CD8-positive, alpha-beta memory T cell (primary cell): ENCODE measurements around the gene BCAR1. TPM values are rescaled to one million over a fixed set of nuclear protein-coding genes. Genes with fewer than 3 reads are reported as not detected.
"Not testable (repeated sequence)": the region's sequence is repeated elsewhere in the genome, so short reads cannot be mapped to it uniquely, and the experiment has no call there.

Experiments used
- CTCF ChIA-PET: fragments of 350-600 bp; sonication (Branson Sonifier 250); formaldehyde crosslinking; loops from one replicate; lab custom pipeline; 2021; ENCODE audit warnings: antibody characterized with exemption; lab: Charles Lee
- POLR2A ChIA-PET: fragments of 350-600 bp; sonication (Branson Sonifier 250); formaldehyde crosslinking; loops from one replicate; lab custom pipeline; 2021; ENCODE audit warnings: antibody characterized with exemption; lab: Charles Lee
- DNase-seq, 5 donors: peaks; one replicate each; pipeline versions ENCODE4 v3.0.0 to v3.0.0-alpha.2; 2020 to 2022; ENCODE audit warnings: mixed read lengths in 1 of 5
- H3K27ac ChIP-seq: one replicate; pipeline ENCODE4 v1.7.0; 2013; ENCODE audit warnings: low read depth, mild to moderate bottlenecking, low read length, moderate library complexity
- H3K27me3 ChIP-seq: 2 replicates; pipeline ENCODE4 v1.7.0; 2013; ENCODE audit warnings: low read length, mild to moderate bottlenecking; ENCODE audit not compliant: insufficient read depth, poor library complexity, severe bottlenecking
- H3K36me3 ChIP-seq: 2 replicates; pipeline ENCODE4 v1.7.0; 2013; ENCODE audit warnings: mild to moderate bottlenecking, low read length, moderate library complexity; ENCODE audit not compliant: insufficient read depth
- H3K4me1 ChIP-seq: 2 replicates; pipeline ENCODE4 v1.7.0; 2013; ENCODE audit warnings: mild to moderate bottlenecking, low read length, moderate library complexity; ENCODE audit not compliant: insufficient read depth
- H3K4me3 ChIP-seq: 2 replicates; pipeline ENCODE4 v1.7.0; 2013; ENCODE audit warnings: mild to moderate bottlenecking, low read length
- H3K9me3 ChIP-seq: 2 replicates; pipeline ENCODE4 v1.7.0; 2013; ENCODE audit warnings: mild to moderate bottlenecking, low read length
- H3K27ac Mint-ChIP-seq, 8 donors: one replicate each; pipeline ENCODE4 v1.8.0; 2020 to 2021; ENCODE audit warnings: mixed read lengths in 8 of 8, mild to moderate bottlenecking in 6 of 8, inconsistent platforms in 3 of 8, moderate library complexity in 3 of 8
- H3K27me3 Mint-ChIP-seq, 2 donors: one replicate each; pipeline ENCODE4 v1.8.0; 2020 to 2021; ENCODE audit warnings: mixed read lengths in 2 of 2, mild to moderate bottlenecking in 1 of 2, moderate library complexity in 1 of 2
- H3K36me3 Mint-ChIP-seq, 3 donors: one replicate each; pipeline ENCODE4 v1.8.0; 2020 to 2021; ENCODE audit warnings: mixed read lengths in 3 of 3, inconsistent platforms in 1 of 3, mild to moderate bottlenecking in 1 of 3
- H3K4me1 Mint-ChIP-seq, 3 donors: one replicate each; pipeline ENCODE4 v1.8.0; 2020 to 2021; ENCODE audit warnings: mixed read lengths in 3 of 3, inconsistent platforms in 1 of 3, mild to moderate bottlenecking in 1 of 3
- H3K4me3 Mint-ChIP-seq, 7 donors: one replicate each; pipeline ENCODE4 v1.8.0; 2020 to 2021; ENCODE audit warnings: mixed read lengths in 7 of 7, mild to moderate bottlenecking in 6 of 7, moderate library complexity in 4 of 7, inconsistent platforms in 2 of 7
- H3K9me3 Mint-ChIP-seq, 5 donors: one replicate each; pipeline ENCODE4 v1.8.0; 2020 to 2022; ENCODE audit warnings: mixed read lengths in 5 of 5, mild to moderate bottlenecking in 3 of 5, moderate library complexity in 2 of 5, inconsistent platforms in 1 of 5
- polyA plus RNA-seq: library from polyadenylated mRNA; unstranded; fragments of 300-500 nt; fragmentation: Illumina TruSeq; gene quantifications from one replicate; pipeline ENCODE4 v1.2.3, GENCODE V29; 2021
- total RNA-seq, 2 experiments: library from RNA; stranded (reverse); gene quantifications; one replicate each; pipeline ENCODE4 v1.2.3, GENCODE V29; 2021

Gene BCAR1
- total and polyA plus RNA-seq, 3 experiments from 2014 or later, result 0.88 to 0.95 TPM; not detected in 1

- Mint-ChIP-seq H3K27me3 (peaks cover 22 to 30% of the 10 kb centered on the region in 2 donors), H3K4me3 (peak overlapping the region; percentile 32 to 82 (median 57)), H3K9me3 (peaks cover 0 to 2% (median 0%) of the 10 kb centered on the region in 5 donors), H3K36me3 (peaks cover 25 to 29% (median 28%) of the 10 kb centered on the region in 3 donors), H3K4me1 (peaks cover 14 to 20% (median 15%) of the 10 kb centered on the region in 3 donors), H3K27ac (peak overlapping the region in 7 of 8 donors; percentile 1 to 84 (median 54))
- H3K27ac ChIP-seq, result no peak overlapping the region
- no peak overlapping the region for H3K4me3 ChIP-seq
- peak; percentile 52 to 80 (median 75) for DNase-seq
- no peaks in the 10 kb centered on the region for H3K36me3 ChIP-seq
- peaks cover 18% of the 10 kb centered on the region for H3K4me1 ChIP-seq
- ChIA-PET POLR2A (no interaction called here), CTCF (interaction anchor here (1.0 kb wide), 1 partner anchor 89 kb away, joined by 3 read pairs; no protein-coding TSS in a partner anchor)
- H3K9me3 ChIP-seq, result no peaks in the 10 kb centered on the region
- H3K27me3 ChIP-seq, result no peaks in the 10 kb centered on the region
Measured at GRCh38 chr16:75288596-75289120, 37.2 kb upstream of the BCAR1 start.

GRCh38 chr16:75288181-75288580 lies 36.8 kb upstream of the BCAR1 start:
- ChIA-PET POLR2A (no interaction called here), CTCF (interaction anchor here (1.0 kb wide), 1 partner anchor 89 kb away, joined by 3 read pairs; no protein-coding TSS in a partner anchor)
- Mint-ChIP-seq H3K27me3 (peaks cover 22 to 30% of the 10 kb centered on the region in 2 donors), H3K27ac (peak overlapping the region in 6 of 8 donors; percentile 1 to 84 (median 53)), H3K9me3 (peaks cover 0 to 2% (median 0%) of the 10 kb centered on the region in 5 donors), H3K4me1 (peaks cover 14 to 20% (median 15%) of the 10 kb centered on the region in 3 donors), H3K4me3 (peak overlapping the region; percentile 32 to 82 (median 57)), H3K36me3 (peaks cover 24 to 28% (median 25%) of the 10 kb centered on the region in 3 donors)
- Histone ChIP-seq H3K4me1 (peaks cover 18% of the 10 kb centered on the region), H3K9me3 (no peaks in the 10 kb centered on the region), H3K36me3 (no peaks in the 10 kb centered on the region), H3K27me3 (no peaks in the 10 kb centered on the region), H3K27ac (no peak overlapping the region), H3K4me3 (no peak overlapping the region)
- DNase-seq, result no peak

- Histone ChIP-seq H3K4me3 (no peak overlapping the region), H3K27me3 (no peaks in the 10 kb centered on the region), H3K4me1 (peaks cover 18% of the 10 kb centered on the region), H3K9me3 (no peaks in the 10 kb centered on the region), H3K27ac (no peak overlapping the region), H3K36me3 (no peaks in the 10 kb centered on the region)
- Mint-ChIP-seq H3K9me3 (peaks cover 0 to 2% (median 0%) of the 10 kb centered on the region in 5 donors), H3K36me3 (peaks cover 20 to 25% (median 23%) of the 10 kb centered on the region in 3 donors), H3K27ac (no peak overlapping the region), H3K27me3 (peaks cover 22 to 30% of the 10 kb centered on the region in 2 donors), H3K4me3 (peak overlapping the region in 1 of 7 donors; percentile 3), H3K4me1 (peaks cover 14 to 20% (median 15%) of the 10 kb centered on the region in 3 donors)
- no peak for DNase-seq
- CTCF ChIA-PET, result no interaction called here
- POLR2A ChIA-PET, result no interaction called here
Measured at GRCh38 chr16:75287708-75288107, 36.3 kb upstream of the BCAR1 start.

- no peaks in the 10 kb centered on the region for H3K36me3 ChIP-seq
- Mint-ChIP-seq H3K4me1 (peaks cover 14 to 20% (median 15%) of the 10 kb centered on the region in 3 donors), H3K9me3 (peaks cover 0 to 2% (median 0%) of the 10 kb centered on the region in 5 donors), H3K27me3 (peaks cover 32 to 34% of the 10 kb centered on the region in 2 donors), H3K36me3 (peaks cover 7 to 15% (median 10%) of the 10 kb centered on the region in 3 donors), H3K27ac (no peak overlapping the region), H3K4me3 (no peak overlapping the region)
- H3K27ac ChIP-seq, result no peak overlapping the region
- POLR2A ChIA-PET, result no interaction called here
- peaks cover 18% of the 10 kb centered on the region for H3K4me1 ChIP-seq
- no peak overlapping the region for H3K4me3 ChIP-seq
- CTCF ChIA-PET, result no interaction called here
- no peaks in the 10 kb centered on the region for H3K27me3 ChIP-seq
- H3K9me3 ChIP-seq, result no peaks in the 10 kb centered on the region
- no peak for DNase-seq
Measured at GRCh38 chr16:75286389-75286788, 35.0 kb upstream of the BCAR1 start.

- peaks cover 3 to 10% (median 7%) of the 10 kb centered on the region in 3 donors for H3K36me3 Mint-ChIP-seq
- peaks cover under 1% of the 10 kb centered on the region for H3K4me1 ChIP-seq
- H3K4me3 Mint-ChIP-seq, result no peak overlapping the region
- H3K27me3 ChIP-seq, result no peaks in the 10 kb centered on the region
- peaks cover 0 to 8% (median 1%) of the 10 kb centered on the region in 3 donors for H3K4me1 Mint-ChIP-seq
- no peaks in the 10 kb centered on the region for H3K9me3 ChIP-seq
- H3K9me3 Mint-ChIP-seq, result no peaks in the 10 kb centered on the region
- H3K27ac Mint-ChIP-seq, result no peak overlapping the region
- no peak overlapping the region for H3K4me3 ChIP-seq
- CTCF ChIA-PET, result no interaction called here
- no peak for DNase-seq
- no peak overlapping the region for H3K27ac ChIP-seq
- peaks cover 23 to 34% of the 10 kb centered on the region in 2 donors for H3K27me3 Mint-ChIP-seq
- no peaks in the 10 kb centered on the region for H3K36me3 ChIP-seq
- POLR2A ChIA-PET, result no interaction called here
Measured at GRCh38 chr16:75282466-75283281, 31.2 kb upstream of the BCAR1 start.

- no peaks in the 10 kb centered on the region for H3K36me3 ChIP-seq
- H3K4me3 Mint-ChIP-seq, result no peak overlapping the region
- ChIA-PET POLR2A (interaction anchor here (0.5 kb wide), 1 partner anchor 1934 kb away, joined by 3 read pairs; no protein-coding TSS in a partner anchor), CTCF (no interaction called here)
- peaks cover 3 to 10% (median 7%) of the 10 kb centered on the region in 3 donors for H3K36me3 Mint-ChIP-seq
- H3K27me3 Mint-ChIP-seq, result peaks cover 21 to 34% of the 10 kb centered on the region in 2 donors
- peaks cover 0 to 4% (median 0%) of the 10 kb centered on the region in 3 donors for H3K4me1 Mint-ChIP-seq
- no peaks in the 10 kb centered on the region for H3K27me3 ChIP-seq
- no peaks in the 10 kb centered on the region for H3K9me3 ChIP-seq
- no peaks in the 10 kb centered on the region for H3K4me1 ChIP-seq
- no peaks in the 10 kb centered on the region for H3K9me3 Mint-ChIP-seq
- no peak overlapping the region for H3K4me3 ChIP-seq
- no peak for DNase-seq
- no peak overlapping the region for H3K27ac ChIP-seq
- H3K27ac Mint-ChIP-seq, result no peak overlapping the region
Measured at GRCh38 chr16:75281826-75282225, 30.4 kb upstream of the BCAR1 start.

GRCh38 chr16:75281009-75281408 lies 29.6 kb upstream of the BCAR1 start:
- CTCF ChIA-PET, result interaction anchor here (1.2 kb wide), 1 partner anchor 27 kb away, joined by 4 read pairs; no protein-coding TSS in a partner anchor
- H3K4me3 Mint-ChIP-seq, POLR2A ChIA-PET, H3K36me3 ChIP-seq, H3K27me3 ChIP-seq, H3K4me1 Mint-ChIP-seq, DNase-seq, H3K4me3 ChIP-seq, H3K9me3 ChIP-seq, H3K27ac ChIP-seq, H3K4me1 ChIP-seq, H3K9me3 Mint-ChIP-seq: not testable (repeated sequence)
- peaks cover 3 to 10% (median 3%) of the 10 kb centered on the region in 3 donors for H3K36me3 Mint-ChIP-seq
- H3K27ac Mint-ChIP-seq, result peak overlapping the region in 1 of 8 donors; percentile 61
- peaks cover 21 to 29% of the 10 kb centered on the region in 2 donors for H3K27me3 Mint-ChIP-seq
